ENCODE results near the gene EIF4G3. TPM values are rescaled to one million over a fixed set of nuclear protein-coding genes. Genes with fewer than 3 reads are reported as not detected.

The EIF4G3 gene
- total and polyA plus RNA-seq, 2 donors (not counting 3 experiments of a cell fraction or from before 2014, with no cell fraction given): 40.7 to 78.5 TPM

- BruUV-seq (replicated peaks): no TSS peak
- TF ChIP-seq POLR2A (IDR thresholded peaks at IDR 0.05; ENCODE audit: low read depth, low read length) (no peak), MAX (IDR thresholded peaks at IDR 0.05; ENCODE audit: insufficient read depth, insufficient read length) (no peak), POLR2AphosphoS5 (IDR thresholded peaks at IDR 0.05; ENCODE audit: insufficient read depth, low read depth, low read length) (no peak), EZH2 (IDR thresholded peaks at IDR 0.05; ENCODE audit: borderline replicate concordance, low read depth, low read length, severe bottlenecking) (no peak), FOS (IDR thresholded peaks at IDR 0.05; ENCODE audit: borderline replicate concordance, insufficient read depth, low read length) (no peak), GATA2 (IDR thresholded peaks at IDR 0.05; ENCODE audit: insufficient read depth, insufficient read length, low read depth, low read length) (no peak), JUN (IDR thresholded peaks at IDR 0.05; ENCODE audit: borderline replicate concordance, insufficient read depth, insufficient read length, low read depth) (no peak), MYC (IDR thresholded peaks at IDR 0.05; ENCODE audit: low read depth, low read length) (no peak)
- TF ChIP-seq, protein P1, sequence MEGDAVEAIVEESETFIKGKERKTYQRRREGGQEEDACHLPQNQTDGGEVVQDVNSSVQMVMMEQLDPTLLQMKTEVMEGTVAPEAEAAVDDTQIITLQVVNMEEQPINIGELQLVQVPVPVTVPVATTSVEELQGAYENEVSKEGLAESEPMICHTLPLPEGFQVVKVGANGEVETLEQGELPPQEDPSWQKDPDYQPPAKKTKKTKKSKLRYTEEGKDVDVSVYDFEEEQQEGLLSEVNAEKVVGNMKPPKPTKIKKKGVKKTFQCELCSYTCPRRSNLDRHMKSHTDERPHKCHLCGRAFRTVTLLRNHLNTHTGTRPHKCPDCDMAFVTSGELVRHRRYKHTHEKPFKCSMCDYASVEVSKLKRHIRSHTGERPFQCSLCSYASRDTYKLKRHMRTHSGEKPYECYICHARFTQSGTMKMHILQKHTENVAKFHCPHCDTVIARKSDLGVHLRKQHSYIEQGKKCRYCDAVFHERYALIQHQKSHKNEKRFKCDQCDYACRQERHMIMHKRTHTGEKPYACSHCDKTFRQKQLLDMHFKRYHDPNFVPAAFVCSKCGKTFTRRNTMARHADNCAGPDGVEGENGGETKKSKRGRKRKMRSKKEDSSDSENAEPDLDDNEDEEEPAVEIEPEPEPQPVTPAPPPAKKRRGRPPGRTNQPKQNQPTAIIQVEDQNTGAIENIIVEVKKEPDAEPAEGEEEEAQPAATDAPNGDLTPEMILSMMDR (IDR thresholded peaks at IDR 0.05; ENCODE audit: extremely low read depth in 1 of 2, insufficient read depth in 1 of 2, low read depth in 1 of 2, low read length in 2 of 2): no peak
- Histone ChIP-seq H2AFZ (ENCODE audit: low read depth, low read length) (no peak overlapping the region), H3K4me3 (replicated peaks in 1 of 3; ENCODE audit: insufficient read depth in 1 of 3, low read depth in 1 of 3, low read length in 3 of 3) (no peak overlapping the region), H3K36me3 (ENCODE audit: control insufficient read depth in 2 of 2, extremely low read depth in 1 of 2, insufficient read depth in 2 of 2, low read length in 2 of 2) (peaks cover 0 to 3% of the 10 kb centered on the region in 2 experiments), H3K9me1 (replicated peaks; ENCODE audit: control insufficient read depth, extremely low read depth, insufficient read depth, low read length) (no peaks in the 10 kb centered on the region), H3K79me2 (ENCODE audit: control insufficient read depth, insufficient read depth, low read length) (no peaks in the 10 kb centered on the region), H3K4me1 (ENCODE audit: control insufficient read depth, extremely low read depth, insufficient read depth, low read length) (no peaks in the 10 kb centered on the region), H3K27me3 (ENCODE audit: control insufficient read depth in 2 of 2, insufficient read depth in 2 of 2, low read length in 2 of 2) (no peaks in the 10 kb centered on the region), H3K9me3 (replicated peaks; ENCODE audit: control insufficient read depth, insufficient read depth, low read length) (no peaks in the 10 kb centered on the region), H3K4me2 (ENCODE audit: insufficient read depth, low read length) (no peak overlapping the region), H3K27ac (ENCODE audit: insufficient read depth, low read depth, low read length) (no peak overlapping the region), H3K9ac (replicated peaks; ENCODE audit: extremely low read depth, insufficient read depth, low read length) (no peak overlapping the region), H4K20me1 (replicated peaks; ENCODE audit: control insufficient read depth, extremely low read depth, insufficient read depth, low read length) (no peaks in the 10 kb centered on the region)
- intact Hi-C loops (cut with micrococcal nuclease) (no loop called here), dilution Hi-C loops (cut with MboI; ENCODE audit: extremely low pct_ligation_motif_present, low sequenced_read_pairs) (no loop called here)
- POLR2A ChIA-PET: no interaction called here
- no peak for FAIRE-seq
- no peak for DNase-seq (ENCODE audit: low read depth, low spot score)
- CTCF ChIA-PET: interaction anchor here (0.7 kb wide), 1 partner anchor 381 kb away, joined by 4 read pairs; no protein-coding TSS in a partner anchor
These were observed 362.2 kb downstream of the EIF4G3 start for GRCh38 chr1:20814534-20814871.

All from endothelial cell of umbilical vein (primary cell).